Eye (tissue), 1 donor: ENCODE measurements around the gene SH3D21.

Experiments
- DNase-seq: peaks from one replicate; pipeline ENCODE4 v3.0.0-alpha.2; 2015

SH3D21 gene

DNA sequence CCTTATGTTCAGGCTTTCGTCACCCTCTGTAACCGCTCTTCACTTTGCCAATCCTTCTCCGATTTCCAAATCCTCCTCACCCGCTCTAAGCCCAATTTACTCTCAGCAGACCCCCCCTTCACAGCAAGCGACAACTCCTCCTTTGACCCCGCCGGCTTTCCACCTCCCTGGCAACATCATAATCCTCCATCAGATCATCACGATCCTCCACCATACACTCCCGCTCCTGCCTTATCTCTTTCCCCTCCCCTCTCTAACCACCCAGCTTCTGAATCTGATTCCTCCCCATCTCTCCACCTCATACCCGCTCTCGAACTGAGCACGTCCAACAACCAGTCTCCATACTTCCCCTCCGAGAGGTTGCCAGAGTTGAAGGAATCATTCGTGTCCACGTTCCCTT, 24.8 kb downstream of the SH3D21 start:
- DNase-seq = no peak

DNA sequence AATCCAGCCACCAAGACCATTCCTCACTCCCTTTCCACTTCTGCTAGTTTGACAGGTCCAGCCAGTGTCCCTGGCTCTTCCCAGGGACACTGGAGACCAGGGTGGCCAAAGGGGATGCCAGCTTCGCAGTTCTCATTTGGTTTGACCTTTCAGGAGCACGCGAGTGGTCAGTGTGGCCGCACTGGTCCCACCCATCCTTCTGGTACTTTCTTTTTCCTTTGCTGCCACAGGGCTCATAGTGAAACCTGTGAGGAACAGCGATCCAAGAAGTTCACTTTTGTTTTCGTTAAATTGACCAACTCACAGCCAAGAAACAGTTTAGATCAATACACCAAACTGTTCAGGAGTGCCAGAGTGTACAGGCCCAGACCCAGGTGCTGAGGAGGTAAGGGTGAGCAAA, 31.7 kb downstream of the SH3D21 start:
- DNase-seq = no peak

DNA sequence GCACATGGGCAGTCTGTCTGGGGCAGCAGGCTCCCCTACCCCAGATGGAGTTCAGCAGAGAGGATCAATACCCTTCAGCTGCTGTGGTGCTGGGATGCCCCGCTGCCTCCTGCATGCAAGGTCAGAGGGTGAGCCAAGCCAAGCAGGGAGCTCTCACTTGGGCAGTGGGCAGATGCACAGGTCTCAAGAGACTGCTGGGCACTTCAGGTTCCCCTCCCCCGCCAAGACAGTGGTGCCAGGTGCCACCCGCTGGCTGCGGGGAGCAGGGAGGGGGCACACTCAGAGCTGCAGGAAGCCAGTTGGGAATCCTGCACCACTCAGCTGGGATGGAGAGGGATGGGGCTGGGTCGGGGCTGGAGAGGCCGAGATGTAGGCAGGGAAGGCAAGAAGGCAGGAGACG, 33.0 kb downstream of the SH3D21 start:
- DNase-seq = peak; percentile 18

DNA sequence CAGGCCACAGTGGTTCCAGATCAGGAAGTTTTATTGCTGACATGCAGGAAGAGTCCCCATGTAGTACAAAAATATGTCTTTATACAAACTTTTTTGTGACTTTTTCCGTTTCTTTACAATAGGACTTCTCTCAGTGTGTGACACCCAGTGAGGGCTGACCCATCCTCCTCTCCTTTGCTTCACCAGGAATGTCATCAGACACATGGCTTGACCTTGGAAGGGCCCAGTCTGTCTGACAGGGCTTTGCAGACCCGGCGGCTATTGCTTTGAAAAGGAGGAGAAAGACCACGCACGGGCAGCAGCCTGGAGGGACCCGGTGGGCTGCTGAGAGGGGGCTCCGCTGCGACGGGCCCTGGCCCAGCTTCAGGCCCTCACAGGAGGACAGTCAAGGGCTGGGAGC, 33.4 kb downstream of the SH3D21 start:
- no peak for DNase-seq

DNA sequence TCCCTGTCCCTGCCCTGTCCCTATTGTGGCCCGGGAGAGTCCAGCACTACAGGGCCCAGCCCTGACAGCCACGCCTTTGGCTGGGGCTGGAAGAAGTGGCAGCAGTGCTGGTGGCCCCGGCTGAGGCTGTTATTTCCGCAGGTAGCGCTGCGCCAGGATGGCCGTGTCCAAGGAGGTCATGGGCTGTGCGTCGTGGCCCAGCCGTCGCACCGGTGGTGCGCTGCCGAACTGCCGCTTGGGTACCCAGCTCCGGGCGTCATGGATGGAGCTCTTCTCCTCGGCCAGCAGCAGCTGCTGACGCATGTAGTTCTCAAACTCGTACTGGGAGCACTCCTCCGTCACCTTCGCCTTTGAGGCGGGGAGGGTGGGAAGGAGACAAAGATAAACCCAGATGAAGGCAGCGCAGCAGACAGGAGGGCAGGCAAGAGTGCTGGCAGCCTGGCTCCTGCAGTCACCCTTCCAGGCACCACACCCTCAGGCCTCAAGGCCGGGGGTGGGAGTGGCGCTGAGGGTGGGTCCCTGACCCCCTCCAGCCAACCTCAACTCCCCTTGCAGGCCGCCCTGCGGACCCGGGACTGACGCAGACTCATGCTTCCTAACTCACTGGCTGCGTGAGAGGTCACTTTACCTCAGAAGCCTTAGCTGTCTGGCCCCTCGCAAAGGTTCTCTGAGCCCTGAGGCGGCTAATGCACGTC, 35.6 kb downstream of the SH3D21 start:
- DNase-seq = no peak

DNA sequence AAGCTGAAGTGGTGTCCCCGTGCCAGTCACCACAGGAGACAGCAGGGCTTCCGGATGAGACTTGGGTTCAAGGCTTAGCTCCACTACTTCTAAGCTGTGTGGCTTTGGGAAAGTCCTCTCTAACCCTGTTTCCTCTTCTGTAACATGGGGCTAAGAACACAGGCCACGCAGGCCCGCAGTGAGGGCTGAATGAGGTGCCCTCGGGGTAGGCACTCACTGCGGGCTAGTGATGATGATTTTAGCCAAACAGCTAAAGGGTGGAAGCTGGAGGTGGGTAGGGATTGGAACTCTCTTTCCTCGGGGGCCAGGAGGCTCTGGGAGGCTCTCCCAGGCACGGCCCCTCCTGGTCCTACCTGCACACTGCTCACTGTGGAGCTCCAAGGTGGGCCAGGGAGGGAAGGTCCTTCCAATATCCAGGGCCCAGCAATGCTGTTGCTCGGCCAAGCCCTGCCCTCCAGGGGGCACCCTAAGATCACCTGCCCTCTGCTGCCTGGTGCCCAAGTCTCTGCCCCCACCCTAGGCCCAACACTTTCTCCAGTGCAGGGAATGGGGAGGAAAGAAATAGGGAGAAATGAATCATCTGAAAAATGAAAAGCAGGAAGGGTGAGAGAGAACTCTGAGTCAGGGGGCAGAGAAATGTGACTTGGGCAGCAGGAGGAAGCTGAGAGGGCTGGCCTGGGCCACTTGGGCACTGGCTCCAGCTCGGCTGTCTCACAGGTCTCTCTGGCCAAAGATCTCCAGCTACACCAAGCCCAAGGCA, 36.4 kb downstream of the SH3D21 start:
- peak; percentile 30 for DNase-seq

DNA sequence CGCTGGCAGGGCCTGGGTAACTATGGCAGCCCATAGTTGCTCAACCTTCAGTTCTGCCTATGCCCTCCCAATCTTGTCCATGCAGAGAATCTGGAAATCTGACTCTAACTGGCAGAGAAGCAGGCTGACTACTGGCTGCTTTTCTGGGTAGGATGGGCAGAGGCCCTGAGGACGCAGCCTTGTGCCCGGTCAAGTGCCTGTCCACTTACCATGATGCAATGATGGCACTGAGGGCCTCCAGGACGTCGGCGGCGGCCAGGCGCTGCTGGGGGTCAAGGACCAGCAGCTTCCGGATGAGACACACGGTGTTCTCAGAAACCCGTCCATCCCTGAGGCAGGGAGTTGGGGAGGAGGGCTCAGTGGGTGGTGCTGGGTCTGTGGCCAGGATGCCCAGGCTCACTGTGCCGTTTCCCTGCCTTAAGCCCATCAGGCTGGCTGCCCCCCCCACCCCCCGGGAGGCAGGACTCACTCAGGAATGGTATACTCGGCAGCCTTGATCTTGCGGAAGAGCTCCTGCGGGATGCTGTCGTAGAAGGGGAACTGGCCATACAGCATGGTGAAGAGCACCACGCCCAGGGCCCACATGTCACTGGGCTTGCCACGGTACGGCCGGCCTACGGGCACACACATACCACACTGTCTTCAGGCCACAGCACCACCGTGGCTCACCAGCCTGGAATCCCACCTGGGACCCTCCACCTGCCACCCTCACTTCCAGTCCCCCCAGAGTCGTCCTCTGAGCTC, 37.7 kb downstream of the SH3D21 start:
- DNase-seq = no peak

DNA sequence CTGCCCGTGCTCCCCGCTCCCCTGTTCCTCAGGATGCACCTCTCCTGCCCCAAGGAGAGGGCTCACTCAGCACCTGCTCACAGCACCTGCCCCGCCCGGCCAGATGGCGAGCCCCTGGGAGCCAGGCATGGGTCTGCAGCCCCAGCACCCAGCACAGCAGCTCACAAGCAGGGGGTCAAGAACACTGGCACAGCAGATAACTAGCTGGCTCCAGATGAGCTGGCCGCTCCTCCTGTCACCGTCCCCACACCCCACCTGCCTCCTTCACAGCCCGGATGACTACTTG, 38.2 kb downstream of the SH3D21 start:
- no peak for DNase-seq

DNA sequence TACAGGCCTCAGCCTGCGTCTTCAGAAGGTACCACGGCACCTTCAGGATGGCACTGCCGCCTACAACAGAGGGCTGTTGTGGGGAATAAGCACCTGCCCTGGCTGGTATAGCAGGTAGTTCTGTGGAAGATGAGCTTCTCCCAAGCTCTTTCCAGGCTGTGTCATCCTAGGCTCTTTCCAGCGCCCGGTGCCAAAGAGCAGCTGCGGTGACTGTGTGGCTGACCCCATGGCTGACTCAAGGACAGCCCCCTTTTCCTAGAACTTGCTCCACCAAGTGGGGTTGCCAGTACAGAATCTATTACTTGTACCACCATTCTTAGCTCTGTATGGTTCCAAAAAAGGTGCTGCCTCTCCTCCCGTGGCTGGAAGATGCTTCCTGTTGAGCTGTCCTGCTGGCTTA, 39.2 kb downstream of the SH3D21 start:
- no peak for DNase-seq

DNA sequence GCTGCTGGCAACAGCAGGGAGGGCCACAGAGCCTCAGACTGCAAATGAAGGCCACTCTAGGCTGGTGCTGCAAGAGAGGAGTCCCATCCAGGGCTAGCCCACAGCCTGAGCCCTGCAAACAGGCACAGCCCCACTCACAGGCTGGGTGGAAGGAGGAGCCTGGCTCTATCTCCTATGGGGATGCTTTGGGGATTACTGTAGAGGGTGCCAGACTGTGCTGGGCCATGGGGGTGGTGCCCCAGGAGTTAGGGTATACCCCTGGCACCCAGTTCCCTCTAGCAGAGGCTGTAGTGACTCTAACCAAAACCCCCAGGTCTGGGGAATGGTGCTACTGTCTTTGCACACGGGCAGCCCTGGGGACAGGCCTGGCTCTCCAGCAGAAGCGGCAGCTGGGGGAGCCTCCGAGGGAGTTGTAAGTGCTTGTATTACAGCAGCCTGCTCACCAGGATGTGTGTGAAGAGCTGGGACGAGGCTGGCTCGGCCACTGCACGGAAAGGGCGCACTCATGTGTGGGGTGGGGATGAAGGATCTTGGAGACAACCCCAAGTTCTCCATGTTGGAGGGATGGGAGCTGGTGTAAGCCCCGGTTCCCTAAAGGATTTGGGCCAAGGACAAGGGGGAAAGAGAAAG, 40.7 kb downstream of the SH3D21 start:
- DNase-seq = no peak

DNA sequence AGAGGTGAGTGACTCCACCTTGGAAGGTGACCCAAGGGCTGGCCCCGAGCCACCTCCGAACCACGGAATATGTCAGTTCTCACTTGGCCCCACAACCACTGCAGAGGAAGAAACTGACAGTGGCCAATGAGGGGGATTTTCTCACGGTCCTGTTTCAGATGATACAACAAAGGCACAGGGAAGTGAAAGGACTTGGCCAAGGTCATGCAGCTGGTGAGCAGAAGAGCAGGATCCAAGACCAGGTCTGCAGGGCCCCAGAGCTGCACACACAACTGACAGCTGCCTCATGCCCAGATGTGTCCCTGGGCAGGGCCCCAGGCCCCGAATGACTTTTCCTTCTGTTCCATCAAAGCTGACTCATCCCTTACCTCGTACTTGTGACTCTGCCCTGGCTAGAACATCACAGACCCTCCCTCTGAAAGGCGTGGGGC, 43.1 kb downstream of the SH3D21 start:
- no peak for DNase-seq

DNA sequence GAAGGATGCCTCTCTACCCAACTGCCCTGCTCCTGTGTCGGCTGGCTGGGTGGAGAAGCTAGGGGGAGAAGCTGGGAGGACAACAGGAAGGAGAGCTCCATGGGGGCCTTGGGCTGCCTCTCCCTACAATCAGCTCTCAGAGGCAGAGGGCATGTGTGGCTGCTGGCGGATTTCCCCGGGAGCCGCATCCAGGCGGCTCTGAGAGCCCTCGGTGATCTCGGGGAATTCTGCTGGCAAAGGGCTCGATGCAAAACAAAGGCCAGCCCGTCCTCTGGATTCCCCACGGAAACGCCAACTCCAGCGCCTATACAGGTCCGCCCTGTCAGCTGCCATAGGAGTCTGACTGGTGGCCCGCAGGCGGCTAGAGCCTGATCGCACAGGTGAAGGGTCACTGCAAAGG, 43.7 kb downstream of the SH3D21 start:
- no peak for DNase-seq

DNA sequence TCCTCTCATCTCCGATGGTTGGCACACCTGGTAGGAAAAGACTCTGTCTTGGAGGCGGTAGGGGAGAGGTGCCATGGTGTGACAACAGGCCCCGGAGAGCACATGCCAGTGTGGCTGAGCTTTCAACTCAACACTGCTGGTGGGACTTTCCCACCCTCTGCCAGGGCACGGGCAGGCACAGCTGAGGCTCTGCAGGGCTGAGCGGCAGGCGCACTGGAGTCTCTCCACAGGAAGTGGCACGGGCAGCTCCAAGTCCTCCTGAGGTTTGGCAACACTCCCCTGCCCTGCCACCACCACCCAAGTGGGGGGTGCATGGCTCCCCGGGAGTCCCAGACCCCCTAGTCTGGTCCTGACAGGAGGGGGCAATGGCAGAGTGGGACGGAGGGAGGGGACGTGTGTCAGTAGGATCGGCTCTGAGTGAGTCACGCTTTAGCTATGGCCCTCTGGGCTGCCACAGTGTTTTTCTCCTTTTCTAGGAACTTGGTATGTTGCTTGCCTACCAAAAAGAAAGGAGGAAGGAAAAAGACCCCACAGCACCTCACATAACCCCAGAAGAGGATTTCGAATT, 44.6 kb downstream of the SH3D21 start:
- DNase-seq = no peak

DNA sequence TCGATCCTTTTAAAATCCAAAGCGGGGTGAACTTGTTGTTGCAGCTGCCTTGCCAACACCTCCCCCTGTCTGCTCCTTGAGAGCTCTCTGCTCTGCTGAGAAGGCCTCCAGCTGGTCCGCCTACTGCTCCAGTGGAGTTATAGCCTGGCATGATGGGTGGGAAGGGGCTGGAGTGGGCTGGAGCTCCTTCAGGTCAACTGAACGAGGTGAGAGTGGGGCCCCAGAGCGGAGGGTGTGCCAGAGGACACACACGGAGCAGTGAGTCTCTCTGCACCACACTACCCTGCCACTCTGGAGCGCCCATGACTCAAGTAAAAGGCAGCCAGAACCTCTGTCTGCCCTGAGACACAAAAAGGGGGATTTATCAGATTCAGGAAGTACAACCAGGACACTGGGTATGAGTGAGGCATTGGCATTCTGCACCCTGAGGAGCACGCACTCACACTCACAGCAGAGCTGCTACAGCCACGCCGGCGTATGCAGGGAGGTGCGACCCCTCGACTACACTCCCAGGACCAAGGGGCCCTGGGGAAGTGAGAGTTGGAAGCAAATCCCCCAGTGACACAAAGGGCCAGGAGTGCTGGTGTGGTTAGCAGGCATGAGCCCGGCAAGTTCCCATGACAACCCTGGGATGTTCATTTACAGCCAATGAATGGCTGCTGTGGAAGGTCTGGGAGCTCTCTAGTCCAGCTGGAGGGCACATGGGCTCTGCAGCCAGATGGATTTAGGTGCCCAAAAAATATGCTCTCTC, 45.2 kb downstream of the SH3D21 start:
- peak; percentile 88 for DNase-seq

DNA sequence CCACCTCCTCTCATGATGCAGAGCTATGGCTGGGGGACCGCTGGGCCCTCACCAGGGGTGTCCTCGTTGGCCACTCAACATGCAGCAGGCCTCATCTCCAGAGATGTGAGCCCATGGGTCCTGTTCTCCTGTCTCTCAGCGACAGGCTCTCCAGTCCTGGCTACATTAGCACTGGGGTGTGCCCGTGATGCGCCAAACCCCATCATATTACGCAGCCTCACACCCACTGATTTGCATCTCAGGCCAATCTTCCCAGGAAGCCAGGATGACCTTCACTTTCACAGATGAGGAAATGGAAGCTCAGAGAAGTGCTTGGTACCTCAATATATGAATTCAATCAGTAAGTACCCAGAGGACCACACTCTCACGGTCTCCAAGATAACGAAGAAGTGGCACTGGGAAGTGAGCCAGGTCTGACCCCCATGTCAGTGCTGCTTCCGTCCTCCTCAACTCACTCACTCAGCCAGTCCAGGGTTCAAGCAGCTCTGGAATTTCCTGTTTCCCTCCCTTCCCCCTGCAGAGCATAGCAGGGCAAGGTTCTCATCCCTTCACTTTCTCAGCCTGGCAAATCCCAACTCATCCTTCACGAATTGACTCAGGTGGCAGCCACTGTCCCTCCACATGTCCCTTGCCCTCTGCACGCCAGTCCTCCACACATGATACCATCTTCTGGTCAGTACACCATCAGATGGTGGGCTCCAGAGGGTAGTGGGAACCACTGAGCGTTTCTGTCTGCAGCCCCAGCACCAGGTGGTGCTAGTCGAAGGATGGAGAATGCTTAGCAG, 46.1 kb downstream of the SH3D21 start:
- DNase-seq = no peak

DNA sequence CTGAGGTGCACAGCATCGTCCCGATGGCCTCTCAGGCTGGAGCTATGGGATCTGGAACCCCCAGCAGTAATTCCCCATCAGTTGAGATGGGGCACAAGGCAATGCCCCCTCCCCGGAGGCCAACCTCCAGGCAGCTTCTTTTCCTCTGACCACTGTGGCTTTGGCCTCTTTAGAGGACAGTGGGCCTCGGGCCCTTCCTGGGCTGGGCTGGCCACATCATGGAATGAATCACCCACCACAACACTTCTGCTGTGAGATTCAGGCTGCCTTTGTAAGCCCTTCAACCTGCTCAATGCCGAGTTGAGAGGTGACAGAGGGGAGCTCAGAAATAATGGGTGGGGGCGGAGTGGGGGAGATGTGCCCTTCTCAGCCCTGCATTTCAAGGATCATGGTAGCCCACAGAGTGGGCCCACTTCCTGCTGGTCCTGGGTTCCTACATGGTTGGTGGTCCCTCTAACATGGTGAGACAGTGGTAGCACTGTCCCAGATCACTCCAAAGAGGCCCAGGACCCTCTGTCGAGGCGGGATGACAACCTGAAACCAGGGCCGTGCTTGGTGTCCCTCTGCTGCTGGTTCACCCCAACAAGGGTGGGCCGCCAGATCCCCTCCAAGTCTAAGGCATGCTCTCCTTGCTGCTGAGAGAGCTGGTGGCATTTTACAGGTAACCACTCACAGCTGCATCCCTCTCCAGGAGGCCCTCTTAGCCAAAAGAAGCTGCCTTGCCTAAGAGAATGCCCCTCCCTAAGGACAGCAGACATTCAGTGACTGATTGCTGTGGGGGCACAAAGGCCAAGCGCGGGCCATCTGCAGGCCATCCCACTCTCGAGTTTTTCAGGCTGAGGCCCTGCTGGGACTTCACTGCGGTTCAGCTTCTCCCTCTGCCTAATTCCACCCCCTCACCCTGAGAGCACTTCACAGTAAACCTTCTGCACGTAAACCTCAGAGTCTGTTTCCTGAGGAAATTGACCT, 47.0 kb downstream of the SH3D21 start:
- DNase-seq = no peak

DNA sequence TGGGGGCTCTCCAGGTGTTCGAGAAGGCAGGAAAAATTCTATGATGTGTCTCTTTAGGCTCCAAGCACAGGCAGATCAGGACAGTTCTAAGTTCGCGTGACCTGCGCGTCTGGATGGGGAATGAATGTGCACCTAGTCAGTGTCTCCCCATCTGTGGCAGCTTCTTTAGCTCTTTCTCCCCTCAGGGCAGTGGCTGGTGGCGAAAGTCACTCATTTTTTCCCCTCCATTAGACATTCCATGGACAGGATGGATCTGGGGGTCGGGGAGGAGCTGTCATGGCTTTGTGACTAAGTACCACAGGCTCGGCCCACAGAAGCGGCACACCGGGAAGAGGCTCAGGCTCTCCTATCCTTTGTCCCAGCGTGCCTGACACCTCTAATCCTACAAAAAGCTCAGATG, 48.3 kb downstream of the SH3D21 start:
- DNase-seq = peak; percentile 30

DNA sequence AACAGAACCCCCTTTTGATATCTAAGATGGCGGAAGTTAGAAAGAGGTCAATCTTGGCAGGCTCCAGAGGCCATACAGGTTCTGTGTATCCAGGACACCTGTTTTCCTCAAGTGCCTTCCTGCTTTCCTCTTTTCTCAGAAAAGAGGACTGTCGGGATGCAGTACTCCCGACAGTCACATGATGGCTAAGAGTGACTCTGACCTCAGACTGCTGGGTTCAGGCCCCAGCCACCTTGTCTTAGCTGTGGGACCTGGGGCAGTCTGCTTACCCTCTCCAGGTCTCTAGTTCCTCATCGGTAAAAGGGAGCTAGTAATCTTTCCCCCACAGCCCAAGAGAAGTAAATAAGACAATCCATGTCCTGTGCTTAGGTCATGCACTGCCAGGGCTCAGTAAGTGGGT, 49.6 kb downstream of the SH3D21 start:
- no peak for DNase-seq

DNA sequence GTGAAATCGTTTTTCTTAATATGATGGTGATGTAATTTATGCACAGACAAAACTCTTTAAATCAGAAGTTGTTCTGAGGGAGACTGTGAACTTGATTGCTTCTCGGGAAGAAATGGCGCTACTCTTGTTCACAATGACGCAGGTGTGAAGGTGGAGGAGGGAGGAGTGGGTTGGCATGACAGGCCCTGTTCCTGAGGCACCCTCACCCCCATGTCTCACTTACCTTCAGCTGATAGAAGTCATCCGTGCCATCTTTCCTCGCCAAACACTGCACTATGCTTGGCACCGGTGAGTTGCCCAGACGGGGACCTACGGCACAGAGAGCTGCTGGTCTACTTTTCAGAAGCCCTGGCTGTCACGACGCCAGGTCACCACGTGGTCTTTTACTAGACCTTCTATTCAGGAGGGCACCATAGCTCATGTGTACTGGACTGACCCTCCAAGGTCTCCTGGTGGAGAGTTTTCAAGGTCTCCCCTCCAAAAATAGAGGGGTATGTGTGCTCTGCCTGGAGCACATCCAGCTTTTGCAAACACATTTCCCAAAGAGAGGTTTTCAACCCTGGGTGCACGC, 52.4 kb downstream of the SH3D21 start:
- DNase-seq = no peak

DNA sequence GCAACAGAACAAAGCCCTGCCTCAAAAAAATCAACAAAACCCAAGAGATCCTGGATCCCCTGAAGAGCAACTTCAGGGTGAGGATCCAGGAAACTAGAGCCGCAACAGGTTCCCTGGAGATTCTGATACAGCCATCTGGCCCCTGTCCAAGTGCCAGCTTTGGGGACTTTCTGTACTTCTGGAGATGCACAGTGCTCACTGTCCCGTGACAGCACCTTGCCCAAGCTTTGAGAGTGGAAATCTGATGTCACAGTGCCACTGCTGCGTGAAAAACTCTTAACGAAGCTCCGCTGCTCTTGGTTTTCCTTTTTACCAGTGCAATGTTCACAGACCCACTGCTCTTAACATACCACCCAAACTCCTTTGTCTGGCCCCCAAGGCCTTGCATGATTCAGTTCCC, 53.2 kb downstream of the SH3D21 start:
- no peak for DNase-seq
